Activated CD8-positive, alpha-beta memory T cell treated with anti-CD3 and anti-CD28 coated beads for 1 hour (primary cell): ENCODE results near the gene LOXL1.

Experiments used
- DNase-seq, 2 donors: peaks; one replicate each; pipeline ENCODE4 v3.0.0-alpha.2; 2020; ENCODE audit warnings: low read depth in 1 of 2; ENCODE audit errors: extremely low read depth in 1 of 2

The LOXL1 gene

DNA sequence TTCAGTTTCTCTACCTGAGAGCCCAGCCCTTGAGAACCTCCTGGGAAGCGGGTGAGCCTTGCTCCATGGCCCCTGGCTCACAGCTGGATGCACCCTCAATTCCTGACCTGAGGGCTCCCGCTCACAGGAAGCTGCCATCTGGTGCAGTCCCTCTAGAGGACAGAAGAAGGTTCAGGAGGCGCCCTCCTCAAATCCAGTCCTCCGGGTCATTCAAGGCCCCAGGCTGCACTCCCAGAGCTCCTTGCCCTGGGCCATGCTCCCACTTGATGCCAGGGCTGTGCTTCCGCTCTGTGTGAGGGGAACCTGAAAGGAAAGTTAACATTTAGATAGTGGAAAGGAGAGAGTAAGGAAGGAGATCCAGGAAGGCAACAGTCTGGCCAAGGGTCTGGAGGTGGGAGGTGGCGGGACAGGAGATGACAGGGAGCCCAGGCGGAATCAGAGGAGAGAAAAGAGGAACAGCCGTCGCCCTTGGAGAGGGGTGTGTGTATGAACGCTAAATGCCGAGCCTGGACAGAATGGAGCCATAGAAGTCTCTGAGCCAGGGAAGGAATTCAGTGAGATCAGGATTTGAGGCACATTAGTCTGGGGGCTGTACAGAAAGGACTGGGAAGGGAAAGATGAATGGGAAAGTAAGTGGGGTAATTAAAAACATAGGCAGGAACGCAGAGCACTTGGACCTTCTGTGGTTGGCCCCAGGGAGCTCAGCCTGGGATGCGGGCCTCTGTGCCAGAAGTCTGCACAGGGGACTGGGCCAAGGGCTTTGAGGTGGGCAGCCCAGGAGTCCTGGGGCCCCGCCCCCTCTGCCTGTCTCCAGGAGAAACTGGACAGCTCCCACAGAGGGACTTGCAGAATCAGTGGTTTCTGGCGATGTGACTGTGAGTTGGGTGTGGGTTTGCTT, 26.8 kb upstream of the LOXL1 start:
- no peak for DNase-seq

DNA sequence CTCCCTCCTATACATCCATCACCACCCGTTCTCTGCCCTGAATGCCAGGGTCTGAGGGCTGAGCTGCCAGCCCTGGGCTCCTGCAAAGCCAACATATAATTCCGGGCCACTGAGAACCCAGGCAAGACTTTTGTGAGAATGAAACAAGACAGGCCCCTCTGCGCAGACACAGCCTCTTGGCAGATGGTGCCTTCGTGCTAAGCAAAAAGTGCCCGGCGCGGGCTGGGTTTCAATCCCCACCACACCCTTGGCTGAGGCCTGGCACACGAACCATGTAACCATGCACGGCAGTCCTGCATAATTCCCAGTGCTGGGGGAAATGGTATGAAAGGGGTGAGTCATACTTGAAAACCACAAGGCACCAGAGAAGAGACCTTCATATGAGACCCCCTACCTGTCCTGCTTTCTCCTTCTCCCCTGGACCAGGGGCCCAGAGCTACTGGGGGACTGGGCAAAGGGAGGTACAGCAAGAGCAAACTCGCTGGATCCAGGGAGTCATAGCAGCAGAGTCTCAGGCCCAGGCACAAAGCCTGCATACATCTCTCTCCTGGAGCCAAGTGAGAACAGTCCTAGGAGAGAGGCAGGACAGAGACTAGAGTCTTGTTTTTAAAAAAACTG, 26.1 kb upstream of the LOXL1 start:
- no peak for DNase-seq

DNA sequence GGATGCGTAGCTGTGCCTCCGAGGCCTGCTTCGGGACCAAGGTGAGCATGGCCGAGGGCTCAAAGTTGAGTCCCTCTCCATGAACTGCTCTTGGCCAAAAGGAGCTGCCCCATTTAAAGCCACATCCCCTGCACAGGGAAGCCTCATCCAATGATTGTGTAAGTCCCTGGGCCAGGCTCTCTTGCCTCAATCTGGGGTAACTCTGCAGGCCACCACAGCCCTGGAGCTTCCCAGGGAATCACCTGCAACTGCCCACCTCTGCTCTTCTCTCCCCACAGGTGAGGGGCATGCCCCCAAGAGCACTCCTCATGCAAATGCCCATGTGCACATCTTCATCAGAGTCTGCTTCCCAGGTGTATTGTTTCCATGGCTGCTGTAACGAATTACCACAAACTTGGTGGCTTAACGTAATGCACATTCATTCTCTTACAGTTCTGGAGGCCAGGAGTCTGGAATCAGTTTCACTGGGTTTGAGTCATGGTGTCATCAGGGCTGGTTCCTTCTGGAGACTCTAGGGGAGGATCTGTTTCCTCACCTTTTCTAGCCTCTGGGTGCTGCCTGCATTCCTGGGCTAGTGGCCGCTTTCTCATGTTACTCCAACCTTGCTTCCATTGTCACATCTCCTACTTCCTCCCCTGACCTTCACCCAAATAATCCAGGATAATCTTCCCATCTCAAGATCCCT, 25.0 kb upstream of the LOXL1 start:
- no peak for DNase-seq

DNA sequence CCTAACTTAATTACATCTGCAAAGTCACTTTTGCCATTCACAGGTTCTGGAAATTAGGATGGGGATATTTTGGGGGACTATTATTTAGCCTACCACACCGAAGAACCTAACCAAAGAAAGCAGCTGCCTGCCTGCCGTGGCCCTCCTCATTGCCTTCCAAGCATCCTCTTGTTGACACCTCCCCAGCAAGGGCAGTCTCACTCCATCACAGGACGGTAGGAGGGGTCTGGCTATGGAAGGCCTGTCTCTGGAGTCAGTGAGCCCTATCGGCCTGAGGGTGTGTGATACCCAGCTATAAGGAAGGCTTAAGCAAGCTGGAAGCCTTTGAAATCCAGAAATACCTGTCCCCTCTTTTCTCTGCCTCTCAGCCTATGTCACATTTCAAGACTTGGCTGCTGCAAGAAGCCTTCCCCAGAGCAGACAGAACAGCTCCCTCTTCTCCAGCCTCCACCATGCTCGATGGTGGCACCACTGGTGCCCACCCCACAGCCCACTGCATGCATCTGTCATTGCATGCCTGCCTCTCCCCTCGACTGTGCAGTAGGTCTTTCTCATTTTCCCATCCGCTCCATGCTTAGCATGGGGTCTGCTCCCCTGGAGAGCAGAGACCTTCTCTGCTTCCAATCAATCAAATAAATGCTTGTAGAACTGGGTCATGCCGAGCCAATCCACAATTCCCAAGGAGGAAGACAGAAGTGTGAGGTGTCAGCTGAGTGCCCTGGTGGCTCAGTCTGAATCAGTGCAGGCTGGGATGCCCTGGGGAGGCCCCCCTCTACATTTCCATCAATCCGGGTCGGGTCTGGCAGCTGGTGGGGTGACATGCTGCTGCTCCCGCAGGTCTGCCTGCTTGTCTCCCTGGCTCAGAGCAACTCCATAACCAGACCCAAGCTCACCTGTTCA, 23.9 kb upstream of the LOXL1 start:
- DNase-seq, result no peak

DNA sequence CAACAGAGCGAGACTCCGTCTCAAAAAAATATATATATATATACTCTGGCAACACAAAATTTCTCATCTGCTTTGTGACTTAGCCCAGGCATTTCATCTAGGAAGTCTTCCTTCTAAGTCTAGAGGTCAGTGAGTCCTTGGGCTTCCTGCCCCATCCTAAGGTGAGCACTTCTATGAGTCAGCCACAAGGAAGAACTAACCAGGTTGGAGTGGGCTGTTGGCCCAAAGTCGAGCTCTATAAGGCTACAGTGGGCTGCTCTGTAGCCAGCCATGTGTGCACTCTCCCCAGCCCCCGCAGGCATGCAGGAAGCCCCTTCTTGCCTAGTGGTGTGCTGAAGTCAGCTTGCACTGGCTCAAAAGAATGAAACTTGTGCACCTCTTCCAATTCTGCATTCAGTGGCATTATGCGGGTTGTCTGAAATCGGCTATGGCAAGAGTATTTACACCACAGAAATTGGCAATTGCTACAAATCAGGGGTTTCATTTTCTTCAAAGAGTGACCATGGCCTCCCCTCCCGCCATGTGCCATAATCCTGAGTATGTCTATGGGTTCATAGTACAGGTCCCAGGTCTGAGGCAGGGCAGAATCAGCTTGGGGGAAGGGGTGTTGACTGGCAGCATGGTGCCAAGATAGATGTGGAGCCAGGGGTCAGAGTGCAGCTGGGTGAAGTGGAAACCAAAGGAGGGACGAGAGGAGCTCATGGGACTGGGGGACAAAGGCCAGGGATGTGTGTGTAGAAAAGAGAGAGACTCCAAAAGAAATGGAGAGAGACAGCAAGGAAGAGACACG, 22.0 kb upstream of the LOXL1 start:
- DNase-seq, result no peak

DNA sequence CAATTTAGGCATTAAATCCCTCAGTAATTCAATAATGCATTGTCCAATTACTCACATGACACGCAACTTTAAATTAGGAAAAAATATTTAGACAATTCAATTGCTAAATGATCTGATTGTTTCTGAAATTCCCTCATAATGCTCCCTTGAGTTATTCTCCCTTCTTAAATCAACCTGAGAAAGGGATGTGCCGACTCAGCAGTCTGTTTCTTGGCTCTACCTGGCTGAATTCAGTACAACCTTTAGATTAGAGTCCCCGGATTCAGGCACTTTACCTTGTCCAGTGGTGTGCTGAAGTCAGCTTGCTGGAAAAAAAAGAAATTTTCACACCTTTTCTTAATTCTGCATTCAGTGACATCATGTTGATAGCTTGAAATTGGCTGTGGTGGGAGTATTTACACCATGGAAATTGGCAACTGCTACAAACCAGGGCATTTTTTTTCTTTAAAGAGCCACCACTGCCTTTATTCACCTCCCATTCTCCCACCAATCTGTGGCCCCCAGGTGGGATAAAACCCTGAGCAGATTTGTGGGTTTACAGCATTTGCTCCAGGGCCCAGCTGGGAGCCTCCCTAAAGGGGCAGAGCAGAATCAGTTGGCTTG, 20.9 kb upstream of the LOXL1 start:
- no peak for DNase-seq

DNA sequence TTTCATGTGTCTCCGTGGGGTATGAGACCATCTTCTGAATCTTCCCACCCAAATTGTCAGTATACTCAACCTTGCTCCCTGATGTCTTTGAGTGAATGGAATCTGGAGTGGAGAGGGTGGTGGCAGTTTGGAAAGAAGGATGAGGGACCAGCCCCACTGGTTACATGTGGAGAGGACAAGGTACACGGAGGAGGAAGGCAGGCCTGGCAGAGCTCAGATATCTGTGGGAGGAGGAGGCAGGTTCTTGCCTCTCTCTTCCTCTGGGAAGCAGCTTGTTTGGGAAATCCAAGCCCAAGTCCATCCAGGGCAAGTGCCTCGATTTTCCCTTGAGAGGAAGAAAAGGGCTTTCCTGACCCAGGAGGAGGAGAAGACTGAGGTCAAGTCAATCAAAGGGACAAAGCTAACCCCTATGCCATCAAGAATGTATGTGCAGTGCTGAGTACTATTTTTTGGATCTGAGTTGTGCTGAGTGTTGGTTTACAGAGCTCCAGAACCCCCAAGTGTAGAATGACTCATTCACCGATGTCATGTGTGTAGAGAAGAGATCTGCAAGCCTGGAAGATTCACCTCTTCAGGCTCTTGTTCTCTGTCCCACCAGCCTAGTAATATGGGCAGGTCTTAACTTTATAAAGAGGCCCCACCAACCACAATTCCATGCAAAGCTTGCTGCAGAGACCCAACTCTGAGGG, 19.8 kb upstream of the LOXL1 start:
- DNase-seq, result no peak

DNA sequence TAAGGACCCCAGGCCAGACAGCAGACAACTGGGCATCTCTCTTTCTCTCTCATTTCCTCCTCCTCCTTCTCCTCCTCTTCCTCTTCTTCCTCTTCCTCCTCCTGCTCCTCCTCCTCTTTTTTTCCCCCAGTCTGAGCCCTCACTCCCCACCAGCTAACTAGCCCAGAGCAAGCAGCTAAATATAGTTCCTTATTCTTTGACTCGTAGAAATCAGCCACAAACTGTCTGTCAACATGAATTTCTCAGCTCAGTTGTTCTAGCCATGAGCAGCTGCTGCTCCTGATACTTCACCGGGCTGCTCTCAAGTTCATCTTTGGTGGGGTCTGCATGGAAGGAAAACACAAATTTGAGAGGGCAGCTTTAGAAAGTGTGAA, 19.2 kb upstream of the LOXL1 start:
- no peak for DNase-seq

DNA sequence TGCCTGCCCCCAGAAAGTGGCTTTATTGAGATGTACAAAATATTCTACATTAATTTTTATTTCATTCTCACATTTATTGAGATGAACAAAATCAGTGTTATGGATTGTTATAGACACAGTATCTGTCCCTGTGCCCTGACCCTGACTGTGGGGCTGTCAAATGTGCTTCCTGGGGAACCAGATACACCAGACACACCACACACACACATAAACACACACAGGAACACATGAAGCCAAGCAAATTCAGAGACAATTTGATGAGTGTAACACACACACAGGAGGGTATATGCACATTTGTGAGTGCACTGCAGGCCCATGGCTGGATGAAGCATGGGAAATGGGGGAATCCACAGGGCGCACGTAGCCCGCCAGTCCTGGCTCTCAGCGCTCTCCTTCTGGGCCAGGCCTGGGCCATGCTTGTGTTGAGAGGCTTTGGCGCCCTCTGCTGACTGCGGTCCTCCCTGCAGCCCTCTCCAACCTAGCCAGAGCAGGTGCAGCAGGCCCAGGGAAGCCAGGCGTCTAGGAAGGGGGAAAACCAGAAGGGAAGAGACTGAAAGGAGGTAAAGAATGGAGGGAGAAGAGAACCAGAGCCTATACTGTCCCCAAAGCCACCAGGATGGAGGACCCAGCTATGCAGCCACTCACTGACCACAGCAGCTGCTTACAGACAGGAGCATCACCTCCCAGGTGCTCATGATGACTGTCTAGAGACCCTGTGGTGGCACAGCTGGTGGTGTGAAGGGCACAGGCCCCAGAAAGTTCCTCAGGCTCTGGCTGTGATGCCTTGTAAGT, 18.0 kb upstream of the LOXL1 start:
- peak in 1 of 2 donors; percentile 56 for DNase-seq

DNA sequence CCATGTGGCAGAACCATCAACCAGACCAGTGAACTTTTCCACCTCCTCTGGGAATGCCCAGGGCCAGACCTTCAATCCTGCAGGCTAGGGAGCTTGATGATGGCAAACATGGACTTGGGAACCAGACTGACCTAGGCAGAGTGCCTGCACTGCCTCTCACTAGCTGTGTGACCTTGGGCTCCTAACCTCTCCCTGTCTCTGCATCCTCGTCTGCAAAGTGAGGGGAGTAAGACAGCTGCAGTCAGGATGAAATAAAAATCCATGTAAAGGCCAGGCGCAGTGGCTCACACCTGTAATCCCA, 17.5 kb upstream of the LOXL1 start:
- DNase-seq, result no peak

DNA sequence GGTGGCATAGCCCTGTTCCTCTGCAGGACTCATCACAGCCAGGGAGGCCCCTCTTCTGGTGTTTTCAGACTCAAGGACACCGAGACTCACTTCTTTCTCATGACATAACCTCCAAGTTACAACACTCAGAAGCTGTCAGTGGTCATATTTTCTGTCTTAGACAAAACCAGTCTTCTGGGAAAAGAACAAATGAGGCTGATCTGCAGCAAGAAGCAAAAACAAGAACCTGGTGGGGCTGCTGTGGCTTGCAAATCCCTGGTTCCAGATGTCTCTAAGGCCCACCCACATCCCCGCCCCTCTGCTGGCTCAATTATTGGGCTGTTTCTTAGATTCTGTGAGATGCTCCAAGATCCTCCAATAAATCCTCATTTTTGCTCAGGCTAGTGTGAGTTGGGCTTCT, 16.6 kb upstream of the LOXL1 start:
- no peak for DNase-seq

DNA sequence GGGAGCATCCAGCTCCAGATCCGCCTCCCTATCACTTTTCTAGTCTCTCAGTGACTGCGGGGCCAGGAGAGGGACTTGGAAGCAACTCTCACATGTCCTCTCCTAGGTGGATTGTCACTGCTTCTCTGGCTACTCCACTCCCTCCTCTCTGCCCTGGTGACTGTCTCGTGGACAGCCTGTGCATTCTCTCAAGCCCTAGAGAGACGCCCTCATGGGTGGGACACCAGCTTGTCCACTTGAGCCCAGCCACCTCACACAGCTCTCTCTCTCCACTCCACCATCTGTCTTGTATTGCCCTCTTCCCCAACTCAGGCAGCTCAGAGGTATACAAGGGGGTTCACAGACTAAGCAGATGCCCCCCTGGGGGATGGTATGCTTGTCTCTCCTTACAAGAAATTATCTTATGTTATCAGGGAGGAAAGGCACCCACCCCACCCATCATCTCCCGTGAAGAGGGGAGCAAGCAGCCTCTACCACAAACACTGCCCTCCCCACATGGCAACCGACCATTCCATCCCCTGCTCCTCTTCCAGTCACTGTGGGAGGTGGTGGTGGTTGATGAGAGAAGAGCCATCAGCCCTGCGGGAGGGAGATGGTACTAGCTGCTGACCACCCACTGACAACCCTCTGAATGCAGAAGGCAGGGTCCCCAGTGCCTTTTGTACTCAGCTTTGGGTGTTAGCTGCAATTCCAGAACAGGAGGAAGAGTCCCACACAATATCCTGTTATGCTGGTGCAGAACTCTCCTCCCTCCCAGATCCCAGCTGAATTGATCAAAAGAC, 15.5 kb upstream of the LOXL1 start:
- DNase-seq, result no peak

DNA sequence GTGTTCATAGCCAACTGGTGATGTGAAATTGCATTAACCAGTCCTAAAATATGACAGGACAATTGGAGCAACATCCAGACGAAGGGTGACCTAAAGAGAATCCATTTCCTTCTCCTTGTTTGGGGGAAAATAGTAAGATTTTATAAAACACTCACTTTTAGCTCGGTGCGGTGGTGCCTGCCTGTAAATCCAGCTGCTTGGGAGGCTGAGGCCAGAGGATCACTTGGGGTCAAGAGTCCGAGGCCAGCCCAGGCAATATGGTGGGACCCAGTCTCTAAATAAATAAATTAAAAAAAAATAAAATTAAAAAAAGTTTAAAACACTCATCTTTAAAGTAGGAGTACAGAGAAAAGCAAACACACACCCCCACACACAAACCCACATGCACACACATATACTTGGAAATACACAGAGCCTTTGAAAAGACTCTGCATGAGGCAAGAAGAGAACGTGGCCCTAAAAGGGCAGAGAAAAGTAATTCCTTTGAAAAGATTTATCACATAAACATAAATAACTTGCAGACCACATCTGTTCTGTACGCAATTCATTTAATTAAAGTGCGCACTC, 14.1 kb upstream of the LOXL1 start:
- no peak for DNase-seq

DNA sequence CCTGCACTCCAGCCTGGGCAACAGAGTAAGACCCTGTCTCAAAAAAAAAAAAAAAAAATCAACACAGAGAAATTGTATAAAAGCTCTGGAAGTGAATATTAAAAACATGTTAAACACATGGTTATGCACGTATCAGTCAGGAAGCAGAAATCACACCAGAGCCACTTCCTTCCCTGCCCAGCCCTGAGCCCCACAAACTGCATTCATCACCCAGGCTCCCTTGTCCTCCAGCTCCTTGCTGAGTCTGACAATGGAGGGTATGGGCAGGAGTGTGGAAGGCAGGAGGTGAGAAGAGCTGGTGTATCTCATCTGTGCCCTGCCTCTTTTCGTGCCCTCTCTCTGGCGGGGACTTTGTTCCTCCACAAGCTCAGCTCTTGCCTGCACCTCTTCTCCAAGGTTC, 12.1 kb upstream of the LOXL1 start:
- no peak for DNase-seq

DNA sequence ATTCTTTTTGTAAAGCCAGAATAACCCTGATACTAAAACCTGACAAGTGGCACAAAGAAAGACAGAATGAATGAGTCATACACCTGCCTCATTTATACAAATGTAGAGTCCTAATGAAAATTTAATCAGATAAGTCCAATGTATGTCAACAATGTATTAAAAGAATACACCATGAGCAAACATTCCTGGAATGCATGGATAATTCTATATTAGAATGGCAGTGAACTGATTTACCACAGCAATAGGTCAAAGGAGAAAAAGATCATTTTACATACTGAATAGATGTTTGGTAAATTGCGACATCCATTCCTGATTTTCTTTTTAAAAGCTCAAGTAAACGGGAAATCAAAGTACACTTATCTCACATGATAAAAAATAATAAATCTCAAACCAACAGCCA, 11.2 kb upstream of the LOXL1 start:
- no peak for DNase-seq

DNA sequence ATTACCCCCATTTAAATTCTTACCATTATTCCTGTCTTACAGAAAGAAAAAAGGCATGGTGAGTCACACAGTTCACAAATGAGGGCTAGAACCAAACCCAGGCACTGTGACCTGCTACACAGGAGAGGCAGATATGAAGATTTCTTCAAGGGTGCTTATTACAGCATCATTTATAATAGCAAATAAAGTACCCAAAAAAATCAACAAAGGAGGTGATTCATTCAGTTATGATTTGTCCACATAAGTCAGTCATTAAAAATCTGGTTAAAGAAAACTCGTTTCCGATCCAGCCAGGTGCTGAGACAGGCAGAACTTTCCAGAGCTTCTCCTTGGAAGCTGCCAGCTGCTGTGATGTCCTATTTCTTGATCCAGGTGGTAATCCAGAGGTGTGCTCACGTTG, 7.5 kb upstream of the LOXL1 start:
- DNase-seq, result no peak

DNA sequence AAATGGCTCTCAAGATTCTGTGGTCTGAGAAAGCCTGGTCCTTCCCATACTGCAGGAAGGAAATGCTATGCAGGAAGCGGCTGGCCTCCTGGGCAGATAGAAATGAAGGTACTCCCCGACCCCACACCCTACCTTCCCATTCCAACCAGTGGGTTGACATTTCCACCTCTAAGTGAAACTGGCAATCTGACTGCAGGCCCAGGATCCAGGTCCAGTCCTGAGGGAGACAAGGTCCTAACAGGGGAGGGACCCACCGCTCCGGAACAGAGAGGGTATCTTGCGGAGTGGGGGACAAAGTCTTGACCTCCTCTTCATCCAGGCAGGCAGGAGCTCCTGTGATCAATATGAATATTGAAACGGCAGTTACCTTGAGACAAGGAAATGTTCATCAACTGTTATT, 6.6 kb upstream of the LOXL1 start:
- DNase-seq, result no peak
